Measurements from ENCODE around the gene MFGE8. TPM values are rescaled to one million over a fixed set of nuclear protein-coding genes. Genes with fewer than 3 reads are reported as not detected.

Gene MFGE8
- polyA plus RNA-seq, 1 of the 3 experiments (the other 2 are of a cell fraction) = 247 TPM

DNA sequence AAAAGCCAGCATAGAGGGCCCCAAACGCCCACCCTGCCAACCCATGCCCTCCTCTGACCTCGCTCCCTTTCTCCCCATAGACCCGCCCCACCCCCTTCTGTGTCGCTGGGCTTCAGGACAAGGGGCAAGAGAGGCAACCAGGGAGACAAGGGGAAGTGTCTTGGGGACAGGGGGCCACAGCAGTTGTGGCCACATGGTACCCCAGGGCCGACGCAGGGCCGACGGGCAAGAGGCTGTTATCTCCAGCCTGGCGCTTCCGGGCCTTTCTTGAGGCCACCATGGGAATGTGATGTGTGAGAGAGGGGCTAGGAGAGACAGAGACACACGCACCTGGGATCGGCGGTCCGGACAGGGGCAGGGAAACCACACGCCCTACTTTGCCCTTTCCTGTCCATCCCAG lies 14.4 kb downstream of the MFGE8 start:
- H3K4me3 ChIP-seq (ENCODE audit: low read depth in 2 of 2, low read length in 1 of 2) = no peak overlapping the region
- H3F3A ChIP-seq (replicated peaks; ENCODE audit: insufficient read depth) = peaks cover 3% of the 10 kb centered on the region
- no peak overlapping the region for H3K9ac ChIP-seq
- CTCF ChIA-PET = interaction anchor here (1.1 to 2.4 kb wide), 4 partner anchors 12 to 109 kb away, joined by 3 to 7 read pairs (median 4); no protein-coding TSS in a partner anchor
- no peak for TF ChIP-seq ELF1 (IDR thresholded peaks at IDR 0.05)
- no peak for TF ChIP-seq TEAD4 (IDR thresholded peaks at IDR 0.05; ENCODE audit: borderline replicate concordance, insufficient read depth)
- no peak for TF ChIP-seq MEF2A (IDR thresholded peaks at IDR 0.05; ENCODE audit: borderline replicate concordance, low read depth)
- TF ChIP-seq CHD2 (IDR thresholded peaks at IDR 0.05; ENCODE audit: low read length, partially characterized antibody) = no peak
- TF ChIP-seq, protein P1, sequence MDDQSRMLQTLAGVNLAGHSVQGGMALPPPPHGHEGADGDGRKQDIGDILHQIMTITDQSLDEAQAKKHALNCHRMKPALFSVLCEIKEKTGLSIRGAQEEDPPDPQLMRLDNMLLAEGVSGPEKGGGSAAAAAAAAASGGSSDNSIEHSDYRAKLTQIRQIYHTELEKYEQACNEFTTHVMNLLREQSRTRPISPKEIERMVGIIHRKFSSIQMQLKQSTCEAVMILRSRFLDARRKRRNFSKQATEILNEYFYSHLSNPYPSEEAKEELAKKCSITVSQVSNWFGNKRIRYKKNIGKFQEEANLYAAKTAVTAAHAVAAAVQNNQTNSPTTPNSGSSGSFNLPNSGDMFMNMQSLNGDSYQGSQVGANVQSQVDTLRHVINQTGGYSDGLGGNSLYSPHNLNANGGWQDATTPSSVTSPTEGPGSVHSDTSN (IDR thresholded peaks at IDR 0.05) = no peak
- no peak for TF ChIP-seq EP300 (IDR thresholded peaks at IDR 0.05; ENCODE audit: borderline replicate concordance in 1 of 2, low read depth in 1 of 2, low read length in 1 of 2)
- WGBS (ENCODE audit: low lambda C conversion rate) = 92% methylated on average over 13 of the region's 15 CpGs
- H3K4me1 ChIP-seq (ENCODE audit: control insufficient read depth in 1 of 2, insufficient read depth in 2 of 2, low read depth in 1 of 2, low read length in 1 of 2) = peaks cover 5 to 23% of the 10 kb centered on the region in 2 experiments; a peak in 2 of 4 replicates
- H2AFZ ChIP-seq (ENCODE audit: low read depth) = no peak overlapping the region
- peaks cover 0 to 6% of the 10 kb centered on the region in 2 experiments for H3K36me3 ChIP-seq (replicated peaks in 1 of 2; ENCODE audit: control insufficient read depth in 1 of 2, insufficient read depth in 2 of 2, low read length in 1 of 2)
- H4K20me1 ChIP-seq (ENCODE audit: insufficient read depth) = no peaks in the 10 kb centered on the region
- POLR2A ChIA-PET = no interaction called here
- H3K9me3 ChIP-seq = no peaks in the 10 kb centered on the region
- H3K27me3 ChIP-seq (ENCODE audit: insufficient read depth) = no peaks in the 10 kb centered on the region
- no peaks in the 10 kb centered on the region for H3K9me2 ChIP-seq
- DNase-seq = no peak
- H3K4me2 ChIP-seq = no peak overlapping the region
- no peak overlapping the region for H3K27ac ChIP-seq (ENCODE audit: low read depth in 2 of 2, low read length in 1 of 2)
- no peaks in the 10 kb centered on the region for H3K79me2 ChIP-seq (ENCODE audit: insufficient read depth)

DNA sequence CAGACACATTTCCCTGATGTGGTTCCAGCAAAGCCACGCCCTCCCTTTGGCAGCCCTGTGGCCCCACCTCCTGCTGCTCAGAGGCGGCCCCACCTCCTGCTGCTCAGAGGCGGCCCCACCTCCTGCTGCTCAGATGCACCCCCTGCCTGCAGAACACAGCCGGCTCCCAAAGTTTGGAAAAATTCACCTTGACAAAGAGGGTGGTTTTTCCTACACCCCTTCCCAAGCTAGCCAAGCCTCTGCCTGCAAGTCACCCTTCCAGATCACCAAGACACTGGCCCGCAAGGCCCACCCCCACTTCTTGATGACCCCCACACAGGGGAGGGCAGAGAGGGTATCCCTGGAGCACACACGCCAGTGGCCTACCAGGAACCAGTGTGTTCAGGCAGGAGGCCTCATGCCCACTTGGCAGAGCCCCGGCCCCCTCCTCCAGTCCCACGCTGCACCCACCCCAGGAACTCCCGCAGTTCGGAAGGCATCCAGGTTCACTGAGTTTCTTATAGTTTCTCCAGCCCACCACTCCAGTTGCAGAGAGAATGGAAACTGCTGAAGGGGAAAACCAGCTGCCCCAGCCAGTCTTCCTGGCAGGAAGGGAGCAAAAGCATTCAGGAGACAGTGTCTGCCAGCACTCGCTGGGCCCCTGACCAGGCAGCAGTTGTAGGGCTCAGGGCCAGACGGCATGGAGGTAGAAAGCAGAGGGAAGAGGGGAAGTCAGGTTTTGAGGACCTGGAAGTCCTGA lies 15.6 kb downstream of the MFGE8 start:
- peak; percentile 88 for DNase-seq
- Histone ChIP-seq H3K79me2 (ENCODE audit: insufficient read depth) (no peaks in the 10 kb centered on the region), H3K36me3 (replicated peaks in 1 of 2; ENCODE audit: control insufficient read depth in 1 of 2, insufficient read depth in 2 of 2, low read length in 1 of 2) (peaks cover 0 to 4% of the 10 kb centered on the region in 2 experiments), H3K27ac (ENCODE audit: low read depth in 2 of 2, low read length in 1 of 2) (peak overlapping the region in 1 of 2 experiments; percentile 36; a peak in 1 of 4 replicates), H2AFZ (ENCODE audit: low read depth) (peak overlapping the region; percentile 78; the same call in 1 of the 2 replicates), H3K4me3 (ENCODE audit: low read depth in 2 of 2, low read length in 1 of 2) (no peak overlapping the region), H3K9me3 (no peaks in the 10 kb centered on the region), H3K4me1 (ENCODE audit: control insufficient read depth in 1 of 2, insufficient read depth in 2 of 2, low read depth in 1 of 2, low read length in 1 of 2) (peaks cover 5 to 23% of the 10 kb centered on the region in 2 experiments; a peak in 2 of 4 replicates), H3K9ac (no peak overlapping the region), H4K20me1 (ENCODE audit: insufficient read depth) (no peaks in the 10 kb centered on the region), H3K27me3 (ENCODE audit: insufficient read depth) (no peaks in the 10 kb centered on the region), H3F3A (replicated peaks; ENCODE audit: insufficient read depth) (peaks cover 3% of the 10 kb centered on the region), H3K4me2 (peak overlapping the region; percentile 55; the same call in 1 of the 2 replicates), H3K9me2 (no peaks in the 10 kb centered on the region)
- WGBS (ENCODE audit: low lambda C conversion rate) = 76% methylated on average over 9 of the region's 12 CpGs
- ChIA-PET CTCF (interaction anchor here (0.6 to 3.1 kb wide), 14 partner anchors 11 to 311 kb away, joined by 3 to 21 read pairs (median 4); no protein-coding TSS in a partner anchor), POLR2A (no interaction called here)
- TF ChIP-seq, protein P2, sequence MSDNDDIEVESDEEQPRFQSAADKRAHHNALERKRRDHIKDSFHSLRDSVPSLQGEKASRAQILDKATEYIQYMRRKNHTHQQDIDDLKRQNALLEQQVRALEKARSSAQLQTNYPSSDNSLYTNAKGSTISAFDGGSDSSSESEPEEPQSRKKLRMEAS (IDR thresholded peaks at IDR 0.05; ENCODE audit: low read depth) = no peak
- TF ChIP-seq CHD2 (IDR thresholded peaks at IDR 0.05; ENCODE audit: low read length, partially characterized antibody) = no peak
- TF ChIP-seq RAD21 (IDR thresholded peaks at IDR 0.05; ENCODE audit: low read length) = peak; percentile 41
- TF ChIP-seq, protein P3, sequence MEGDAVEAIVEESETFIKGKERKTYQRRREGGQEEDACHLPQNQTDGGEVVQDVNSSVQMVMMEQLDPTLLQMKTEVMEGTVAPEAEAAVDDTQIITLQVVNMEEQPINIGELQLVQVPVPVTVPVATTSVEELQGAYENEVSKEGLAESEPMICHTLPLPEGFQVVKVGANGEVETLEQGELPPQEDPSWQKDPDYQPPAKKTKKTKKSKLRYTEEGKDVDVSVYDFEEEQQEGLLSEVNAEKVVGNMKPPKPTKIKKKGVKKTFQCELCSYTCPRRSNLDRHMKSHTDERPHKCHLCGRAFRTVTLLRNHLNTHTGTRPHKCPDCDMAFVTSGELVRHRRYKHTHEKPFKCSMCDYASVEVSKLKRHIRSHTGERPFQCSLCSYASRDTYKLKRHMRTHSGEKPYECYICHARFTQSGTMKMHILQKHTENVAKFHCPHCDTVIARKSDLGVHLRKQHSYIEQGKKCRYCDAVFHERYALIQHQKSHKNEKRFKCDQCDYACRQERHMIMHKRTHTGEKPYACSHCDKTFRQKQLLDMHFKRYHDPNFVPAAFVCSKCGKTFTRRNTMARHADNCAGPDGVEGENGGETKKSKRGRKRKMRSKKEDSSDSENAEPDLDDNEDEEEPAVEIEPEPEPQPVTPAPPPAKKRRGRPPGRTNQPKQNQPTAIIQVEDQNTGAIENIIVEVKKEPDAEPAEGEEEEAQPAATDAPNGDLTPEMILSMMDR (IDR thresholded peaks at IDR 0.05) = peak; percentile 72
- TF ChIP-seq, protein P4, sequence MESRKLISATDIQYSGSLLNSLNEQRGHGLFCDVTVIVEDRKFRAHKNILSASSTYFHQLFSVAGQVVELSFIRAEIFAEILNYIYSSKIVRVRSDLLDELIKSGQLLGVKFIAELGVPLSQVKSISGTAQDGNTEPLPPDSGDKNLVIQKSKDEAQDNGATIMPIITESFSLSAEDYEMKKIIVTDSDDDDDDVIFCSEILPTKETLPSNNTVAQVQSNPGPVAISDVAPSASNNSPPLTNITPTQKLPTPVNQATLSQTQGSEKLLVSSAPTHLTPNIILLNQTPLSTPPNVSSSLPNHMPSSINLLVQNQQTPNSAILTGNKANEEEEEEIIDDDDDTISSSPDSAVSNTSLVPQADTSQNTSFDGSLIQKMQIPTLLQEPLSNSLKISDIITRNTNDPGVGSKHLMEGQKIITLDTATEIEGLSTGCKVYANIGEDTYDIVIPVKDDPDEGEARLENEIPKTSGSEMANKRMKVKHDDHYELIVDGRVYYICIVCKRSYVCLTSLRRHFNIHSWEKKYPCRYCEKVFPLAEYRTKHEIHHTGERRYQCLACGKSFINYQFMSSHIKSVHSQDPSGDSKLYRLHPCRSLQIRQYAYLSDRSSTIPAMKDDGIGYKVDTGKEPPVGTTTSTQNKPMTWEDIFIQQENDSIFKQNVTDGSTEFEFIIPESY (IDR thresholded peaks at IDR 0.05; ENCODE audit: borderline replicate concordance, low read depth) = no peak
- TF ChIP-seq, protein P5, sequence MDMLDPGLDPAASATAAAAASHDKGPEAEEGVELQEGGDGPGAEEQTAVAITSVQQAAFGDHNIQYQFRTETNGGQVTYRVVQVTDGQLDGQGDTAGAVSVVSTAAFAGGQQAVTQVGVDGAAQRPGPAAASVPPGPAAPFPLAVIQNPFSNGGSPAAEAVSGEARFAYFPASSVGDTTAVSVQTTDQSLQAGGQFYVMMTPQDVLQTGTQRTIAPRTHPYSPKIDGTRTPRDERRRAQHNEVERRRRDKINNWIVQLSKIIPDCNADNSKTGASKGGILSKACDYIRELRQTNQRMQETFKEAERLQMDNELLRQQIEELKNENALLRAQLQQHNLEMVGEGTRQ (IDR thresholded peaks at IDR 0.05; ENCODE audit: borderline replicate concordance, low read depth, low read length) = no peak
- TF ChIP-seq GABPA (IDR thresholded peaks at IDR 0.05; ENCODE audit: low read depth) = no peak
- no peak for TF ChIP-seq EZH2phosphoT487 (IDR thresholded peaks at IDR 0.05; ENCODE audit: borderline replicate concordance, low read depth)
- TF ChIP-seq RFX5 (IDR thresholded peaks at IDR 0.05; ENCODE audit: low read length) = no peak
- no peak for TF ChIP-seq TEAD4 (IDR thresholded peaks at IDR 0.05; ENCODE audit: borderline replicate concordance, insufficient read depth)
- no peak for TF ChIP-seq NFIC (IDR thresholded peaks at IDR 0.05; ENCODE audit: borderline replicate concordance)
- TF ChIP-seq SIN3A (IDR thresholded peaks at IDR 0.05; ENCODE audit: borderline replicate concordance, low read depth, low read length) = no peak
- TF ChIP-seq MXI1 (IDR thresholded peaks at IDR 0.05; ENCODE audit: low read depth, low read length) = no peak
- TF ChIP-seq TCF12 (IDR thresholded peaks at IDR 0.05) = no peak
- no peak for TF ChIP-seq RCOR1 (IDR thresholded peaks at IDR 0.05; ENCODE audit: low read length)

Measured in SK-N-SH (cell line).